ENCODE data around the gene IQSEC1. TPM values are rescaled to one million over a fixed set of nuclear protein-coding genes. Genes with fewer than 3 reads are reported as not detected.
A peak's percentile ranks its signal among the peaks of the same experiment; 100 is the strongest.

Gene IQSEC1
- total and polyA plus RNA-seq, 4 experiments from 2014 or later, result 11.9 to 82.0 (median 62.3) TPM

DNA sequence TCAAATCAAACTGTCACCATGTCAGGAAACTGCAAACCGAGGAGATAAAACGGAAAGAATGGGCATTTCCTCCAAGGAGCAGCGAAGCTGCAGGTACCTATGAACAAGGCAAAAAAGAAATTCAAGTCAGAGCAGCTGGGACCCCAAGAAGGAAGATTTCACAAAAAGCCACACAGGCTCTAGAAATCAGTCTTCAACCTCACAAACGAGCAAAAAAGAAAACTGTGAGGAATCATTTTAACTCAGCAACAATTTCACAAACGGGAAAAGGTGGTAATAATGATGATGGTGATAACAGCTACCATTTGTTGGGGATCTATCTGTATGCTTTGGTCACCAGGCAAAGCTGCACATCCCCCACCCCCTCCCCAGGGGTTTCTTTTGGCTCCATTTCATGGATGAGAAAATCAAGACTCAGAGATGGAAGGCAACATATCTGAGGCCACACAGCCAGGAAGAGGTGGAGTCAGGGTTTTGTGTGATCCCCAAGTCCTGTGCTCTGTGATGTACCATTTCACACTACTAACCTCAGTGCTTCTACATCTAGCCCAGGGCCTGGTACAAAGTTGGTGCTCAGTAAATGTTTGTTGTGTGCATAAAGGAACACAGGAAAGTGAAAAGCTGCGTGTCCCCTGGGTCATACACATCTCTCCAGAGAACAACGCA, 109.9 kb downstream of the IQSEC1 start:
- DNase-seq, result no peak
- Mint-ChIP-seq H3K4me3 (peak overlapping the region; percentile 14 to 75 (median 52)), H3K9me3 (peaks cover 0 to 2% (median 0%) of the 10 kb centered on the region in 8 donors), H3K27me3 (no peaks in the 10 kb centered on the region), H3K4me1 (peaks cover 64 to 96% (median 79%) of the 10 kb centered on the region in 4 donors), H3K27ac (peak overlapping the region in 5 of 7 donors; percentile 23 to 82 (median 71)), H3K36me3 (peaks cover 0 to 42% of the 10 kb centered on the region in 2 donors)
- H3K36me3 ChIP-seq (ENCODE audit: insufficient read depth, low read length), result peaks cover 19% of the 10 kb centered on the region
- H3K4me1 ChIP-seq (ENCODE audit: insufficient read depth, low read length), result peaks cover 93% of the 10 kb centered on the region
- ChIA-PET CTCF (ENCODE audit: partially characterized antibody) (interaction anchor here (1.7 kb wide), 1 partner anchor 21 kb away, joined by 5 read pairs; no protein-coding TSS in a partner anchor), POLR2A (ENCODE audit: partially characterized antibody) (interaction anchor here (1.2 kb wide), 2 partner anchors 32 to 121 kb away, joined by 3 read pairs; partner anchors contain the start of gene RPL32)
- intact Hi-C loops (cut with micrococcal nuclease), result loop anchor here (10.0 kb wide), 2 partner anchors 119 to 299 kb away; partner anchors contain the start of genes RAF1 and RPL32
- H3K27me3 ChIP-seq (ENCODE audit: insufficient read depth, low read length), result no peaks in the 10 kb centered on the region
- H3K9me3 ChIP-seq (ENCODE audit: control insufficient read depth in 1 of 2, low read length in 2 of 2), result no peaks in the 10 kb centered on the region
- H3K27ac ChIP-seq (ENCODE audit: low read depth, low read length), result no peak overlapping the region
- no peak overlapping the region for H3K4me3 ChIP-seq (ENCODE audit: low read length in 2 of 2)

DNA sequence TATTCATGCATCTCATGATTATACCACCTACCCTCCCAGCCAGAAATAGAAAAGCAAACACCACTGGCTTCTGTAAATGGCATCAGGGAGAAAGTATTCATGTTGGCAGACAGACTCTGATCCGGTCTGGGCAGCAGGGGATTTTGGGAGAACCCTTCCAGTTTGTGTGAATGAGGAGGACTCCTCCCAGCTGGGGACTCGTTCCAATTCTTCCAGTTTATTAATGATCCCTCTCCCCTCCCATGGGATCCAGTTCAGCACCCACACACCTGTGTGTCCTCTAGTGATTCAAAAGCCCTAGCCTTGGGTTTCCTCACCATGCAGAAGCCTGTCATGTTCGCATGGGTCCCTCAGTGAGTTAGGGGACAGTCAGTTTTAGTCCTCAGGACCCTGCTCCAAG, 110.9 kb downstream of the IQSEC1 start:
- Histone ChIP-seq H3K27me3 (ENCODE audit: insufficient read depth, low read length) (no peaks in the 10 kb centered on the region), H3K9me3 (ENCODE audit: control insufficient read depth in 1 of 2, low read length in 2 of 2) (no peaks in the 10 kb centered on the region), H3K36me3 (ENCODE audit: insufficient read depth, low read length) (peaks cover 20% of the 10 kb centered on the region), H3K4me3 (ENCODE audit: low read length in 2 of 2) (no peak overlapping the region), H3K27ac (ENCODE audit: low read depth, low read length) (no peak overlapping the region), H3K4me1 (ENCODE audit: insufficient read depth, low read length) (peaks cover 98% of the 10 kb centered on the region)
- no peak for DNase-seq
- Mint-ChIP-seq H3K4me1 (peaks cover 65 to 99% (median 82%) of the 10 kb centered on the region in 4 donors), H3K36me3 (peaks cover 4 to 47% of the 10 kb centered on the region in 2 donors), H3K27ac (no peak overlapping the region), H3K9me3 (peaks cover 0 to 2% (median 0%) of the 10 kb centered on the region in 8 donors), H3K4me3 (peak overlapping the region in 1 of 8 donors; percentile 75), H3K27me3 (no peaks in the 10 kb centered on the region)
- ChIA-PET POLR2A (ENCODE audit: partially characterized antibody) (interaction anchor here (1.2 kb wide), 1 partner anchor 33 kb away, joined by 3 read pairs; no protein-coding TSS in a partner anchor), CTCF (ENCODE audit: partially characterized antibody) (interaction anchor here (1.7 kb wide), 1 partner anchor 22 kb away, joined by 5 read pairs; no protein-coding TSS in a partner anchor)
- intact Hi-C loops (cut with micrococcal nuclease), result loop anchor here (10.0 kb wide), 2 partner anchors 117 to 297 kb away; partner anchors contain the start of genes RAF1 and RPL32

GRCh38 chr3:12961697-12962036, 111.6 kb downstream of the IQSEC1 start:
- Mint-ChIP-seq H3K36me3 (peaks cover 4 to 47% of the 10 kb centered on the region in 2 donors), H3K4me3 (peak overlapping the region in 3 of 8 donors; percentile 2 to 50 (median 33)), H3K9me3 (no peaks in the 10 kb centered on the region), H3K27me3 (no peaks in the 10 kb centered on the region), H3K4me1 (peaks cover 64 to 100% (median 82%) of the 10 kb centered on the region in 4 donors), H3K27ac (peak overlapping the region in 6 of 7 donors; percentile 22 to 78 (median 38))
- POLR2A ChIA-PET (ENCODE audit: partially characterized antibody), result interaction anchor here (1.0 to 1.2 kb wide), 2 partner anchors 11 to 34 kb away, joined by 3 read pairs; no protein-coding TSS in a partner anchor
- no peak overlapping the region for H3K4me3 ChIP-seq (ENCODE audit: low read length in 2 of 2)
- DNase-seq, result no peak
- H3K4me1 ChIP-seq (ENCODE audit: insufficient read depth, low read length), result peaks cover 98% of the 10 kb centered on the region
- intact Hi-C loops (cut with micrococcal nuclease), result loop anchor here (10.0 kb wide), 2 partner anchors 117 to 297 kb away; partner anchors contain the start of genes RAF1 and RPL32
- no peaks in the 10 kb centered on the region for H3K27me3 ChIP-seq (ENCODE audit: insufficient read depth, low read length)
- CTCF ChIA-PET (ENCODE audit: partially characterized antibody), result interaction anchor here (2.4 kb wide), 1 partner anchor 22 kb away, joined by 9 read pairs; no protein-coding TSS in a partner anchor
- H3K27ac ChIP-seq (ENCODE audit: low read depth, low read length), result no peak overlapping the region
- no peaks in the 10 kb centered on the region for H3K9me3 ChIP-seq (ENCODE audit: control insufficient read depth in 1 of 2, low read length in 2 of 2)
- peaks cover 27% of the 10 kb centered on the region for H3K36me3 ChIP-seq (ENCODE audit: insufficient read depth, low read length)

- Histone ChIP-seq H3K36me3 (ENCODE audit: insufficient read depth, low read length) (peaks cover 31% of the 10 kb centered on the region), H3K27ac (ENCODE audit: low read depth, low read length) (no peak overlapping the region), H3K27me3 (ENCODE audit: insufficient read depth, low read length) (no peaks in the 10 kb centered on the region), H3K4me3 (ENCODE audit: low read length in 2 of 2) (no peak overlapping the region), H3K9me3 (ENCODE audit: control insufficient read depth in 1 of 2, low read length in 2 of 2) (no peaks in the 10 kb centered on the region), H3K4me1 (ENCODE audit: insufficient read depth, low read length) (peaks cover 98% of the 10 kb centered on the region)
- DNase-seq, result no peak
- H3K9me3 Mint-ChIP-seq, result no peaks in the 10 kb centered on the region
- POLR2A ChIA-PET (ENCODE audit: partially characterized antibody), result interaction anchor here (1.0 to 1.2 kb wide), 2 partner anchors 11 to 34 kb away, joined by 3 read pairs; no protein-coding TSS in a partner anchor
- peak overlapping the region in 6 of 7 donors; percentile 22 to 82 (median 56) for H3K27ac Mint-ChIP-seq
- peaks cover 61 to 99% (median 82%) of the 10 kb centered on the region in 4 donors for H3K4me1 Mint-ChIP-seq
- peak overlapping the region in 3 of 8 donors; percentile 33 to 50 (median 39) for H3K4me3 Mint-ChIP-seq
- no peaks in the 10 kb centered on the region for H3K27me3 Mint-ChIP-seq
- H3K36me3 Mint-ChIP-seq, result peaks cover 4 to 44% of the 10 kb centered on the region in 2 donors
- intact Hi-C loops (cut with micrococcal nuclease), result loop anchor here (10.0 kb wide), 2 partner anchors 116 to 296 kb away; partner anchors contain the start of genes RAF1 and RPL32
- CTCF ChIA-PET (ENCODE audit: partially characterized antibody), result interaction anchor here (0.9 to 2.4 kb wide), 2 partner anchors 23 to 27 kb away, joined by 3 to 9 read pairs; no protein-coding TSS in a partner anchor
Measured at GRCh38 chr3:12961007-12961696, 112.1 kb downstream of the IQSEC1 start.

DNA sequence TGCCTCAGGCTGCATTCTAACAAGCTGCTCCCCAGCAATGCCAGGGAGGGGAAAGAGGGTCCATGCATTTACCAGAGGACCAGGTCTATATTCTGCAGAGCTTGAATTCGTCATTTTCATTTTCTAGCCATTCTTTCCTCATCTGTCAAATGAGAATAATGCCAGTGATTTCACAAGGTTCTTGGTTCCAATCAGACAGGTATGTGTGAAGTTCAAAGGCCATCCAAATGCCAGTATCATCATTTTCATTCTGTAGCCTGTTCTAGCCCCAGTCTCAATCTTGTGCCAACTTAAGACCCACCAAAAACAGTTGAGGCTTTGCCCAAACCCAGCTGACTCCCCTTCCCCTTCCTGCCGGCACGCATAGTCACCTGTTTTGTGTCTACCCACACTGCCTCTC, 112.7 kb downstream of the IQSEC1 start:
- H3K4me1 Mint-ChIP-seq, result peaks cover 59 to 97% (median 81%) of the 10 kb centered on the region in 4 donors
- ChIA-PET POLR2A (ENCODE audit: partially characterized antibody) (interaction anchor here (1.0 to 1.2 kb wide), 3 partner anchors 10 to 118 kb away, joined by 3 to 4 read pairs (median 3); no protein-coding TSS in a partner anchor), CTCF (ENCODE audit: partially characterized antibody) (interaction anchor here (0.9 to 2.4 kb wide), 3 partner anchors 9 to 28 kb away, joined by 3 to 9 read pairs (median 3); no protein-coding TSS in a partner anchor)
- Histone ChIP-seq H3K9me3 (ENCODE audit: control insufficient read depth in 1 of 2, low read length in 2 of 2) (no peaks in the 10 kb centered on the region), H3K27ac (ENCODE audit: low read depth, low read length) (no peak overlapping the region), H3K4me1 (ENCODE audit: insufficient read depth, low read length) (peaks cover 98% of the 10 kb centered on the region), H3K36me3 (ENCODE audit: insufficient read depth, low read length) (peaks cover 31% of the 10 kb centered on the region), H3K4me3 (ENCODE audit: low read length in 2 of 2) (no peak overlapping the region), H3K27me3 (ENCODE audit: insufficient read depth, low read length) (no peaks in the 10 kb centered on the region)
- peaks cover 4 to 43% of the 10 kb centered on the region in 2 donors for H3K36me3 Mint-ChIP-seq
- intact Hi-C loops (cut with micrococcal nuclease), result loop anchor here (10.0 kb wide), 2 partner anchors 116 to 296 kb away; partner anchors contain the start of genes RAF1 and RPL32
- H3K4me3 Mint-ChIP-seq, result peak overlapping the region in 1 of 8 donors; percentile 39
- H3K27ac Mint-ChIP-seq, result peak overlapping the region; percentile 21 to 82 (median 74)
- no peak for DNase-seq
- H3K27me3 Mint-ChIP-seq, result no peaks in the 10 kb centered on the region
- H3K9me3 Mint-ChIP-seq, result no peaks in the 10 kb centered on the region

DNA sequence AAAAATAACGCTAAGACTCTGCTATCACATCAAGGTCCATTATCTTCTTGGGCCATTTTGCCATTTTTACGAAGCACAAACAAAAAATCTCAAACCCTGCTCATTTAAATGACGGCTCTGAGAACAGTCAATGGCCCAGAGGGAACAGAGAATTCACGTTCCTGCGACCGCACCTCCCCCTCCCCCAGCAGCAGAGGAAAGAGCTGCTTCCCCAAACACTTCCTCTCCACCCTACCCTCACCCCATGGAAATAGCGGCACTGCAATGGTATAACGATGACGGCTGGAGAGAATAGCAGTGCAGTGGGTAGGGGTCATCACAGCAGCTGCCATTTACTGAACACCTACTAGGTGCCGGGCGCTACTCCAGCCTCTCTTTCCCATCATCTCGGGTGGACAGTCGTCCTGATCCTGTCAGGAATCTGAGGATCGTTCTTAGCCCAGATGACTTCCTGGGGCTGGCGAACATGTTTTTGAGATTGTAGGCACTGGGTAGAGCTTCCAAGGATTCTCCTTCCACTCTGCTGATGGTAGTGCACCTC, 113.3 kb downstream of the IQSEC1 start:
- Mint-ChIP-seq H3K4me3 (peak overlapping the region in 1 of 8 donors; percentile 10), H3K9me3 (no peaks in the 10 kb centered on the region), H3K36me3 (peaks cover 4 to 43% of the 10 kb centered on the region in 2 donors), H3K27me3 (no peaks in the 10 kb centered on the region), H3K4me1 (peaks cover 58 to 96% (median 80%) of the 10 kb centered on the region in 4 donors), H3K27ac (peak overlapping the region in 3 of 7 donors; percentile 38 to 75 (median 74))
- Histone ChIP-seq H3K4me1 (ENCODE audit: insufficient read depth, low read length) (peaks cover 98% of the 10 kb centered on the region), H3K4me3 (ENCODE audit: low read length in 2 of 2) (no peak overlapping the region), H3K36me3 (ENCODE audit: insufficient read depth, low read length) (peaks cover 31% of the 10 kb centered on the region), H3K9me3 (ENCODE audit: control insufficient read depth in 1 of 2, low read length in 2 of 2) (no peaks in the 10 kb centered on the region), H3K27me3 (ENCODE audit: insufficient read depth, low read length) (no peaks in the 10 kb centered on the region), H3K27ac (ENCODE audit: low read depth, low read length) (no peak overlapping the region)
- CTCF ChIA-PET (ENCODE audit: partially characterized antibody), result interaction anchor here (0.9 to 2.4 kb wide), 4 partner anchors 9 to 132 kb away, joined by 3 to 9 read pairs (median 4); no protein-coding TSS in a partner anchor
- intact Hi-C loops (cut with micrococcal nuclease), result loop anchor here (10.0 kb wide), 2 partner anchors 115 to 295 kb away; partner anchors contain the start of genes RAF1 and RPL32
- POLR2A ChIA-PET (ENCODE audit: partially characterized antibody), result interaction anchor here (1.2 kb wide), 1 partner anchor 118 kb away, joined by 4 read pairs; no protein-coding TSS in a partner anchor
- DNase-seq, result no peak

All from CD4-positive, alpha-beta memory T cell (primary cell).